HEK293 (cell line): ENCODE data around the gene CORO7.

Experiments used
- CTCF ChIA-PET: fragments of 350-600 bp; formaldehyde crosslinking; extraction: SDS; loops from one replicate; lab custom pipeline; 2021; ENCODE audit warnings: antibody characterized with exemption; lab: Yijun Ruan, JAX
- POLR2A ChIA-PET: fragments of 300-600 bp; formaldehyde crosslinking; extraction: SDS; loops from one replicate; lab custom pipeline; 2020; ENCODE audit warnings: antibody characterized with exemption, inconsistent platforms; lab: Yijun Ruan, JAX
- H3K27ac ChIP-seq: fragments of 200-500 bp; sonication (Bioruptor generic); 2 replicates; pipeline ENCODE4 v1.5.1; 2014; ENCODE audit warnings: low read depth, low read length, control low read depth, inconsistent platforms; ENCODE audit errors: extremely low read depth
- H3K36me3 ChIP-seq, 2 experiments: fragments of 200-500 bp in 1 of 2; sonication (Bioruptor generic) in 1 of 2; 1 replicate in 1 of 2; 2 replicates in 1 of 2; pipeline ENCODE4 v1.5.1; 2014 to 2017; ENCODE audit warnings: inconsistent platforms in 2 of 2, low read length in 2 of 2; ENCODE audit not compliant: control insufficient read depth in 2 of 2, insufficient read depth in 1 of 2
- H3K4me1 ChIP-seq: fragments of 200-500 bp; sonication (Bioruptor generic); 2 replicates; pipeline ENCODE4 v1.5.1; 2014; ENCODE audit warnings: mild to moderate bottlenecking, low read length, inconsistent platforms; ENCODE audit not compliant: control insufficient read depth, insufficient read depth
- H3K4me3 ChIP-seq: 2 replicates; pipeline ENCODE4 v1.5.1; 2011; ENCODE audit warnings: low read depth, mild to moderate bottlenecking, control low read depth, low read length, moderate library complexity
- H3K9me3 ChIP-seq: fragments of 200-500 bp; sonication (Bioruptor generic); 2 replicates; pipeline ENCODE4 v1.5.1; 2014; ENCODE audit warnings: low read depth, low read length, inconsistent platforms; ENCODE audit not compliant: control insufficient read depth, insufficient read depth
- KLF1 ChIP-seq: fragments of 450-650 bp; formaldehyde crosslinking; IDR thresholded peaks from 2 replicates; pipeline ENCODE4 v1.5.1; 2016; ENCODE audit warnings: missing biosample characterization, missing genetic modification characterization
- KLF8 ChIP-seq: fragments of 450-650 bp; formaldehyde crosslinking; IDR thresholded peaks from 2 replicates; pipeline ENCODE4 v1.5.1; 2016; ENCODE audit warnings: missing biosample characterization, missing genetic modification characterization
- MEIS1 ChIP-seq: sonication (generic); formaldehyde crosslinking; IDR thresholded peaks from 2 replicates; pipeline ENCODE4 v1.8.1; 2022; ENCODE audit warnings: missing genetic modification reagents, mild to moderate bottlenecking, borderline replicate concordance
- WT1 ChIP-seq: fragments of 450-650 bp; formaldehyde crosslinking; IDR thresholded peaks from 2 replicates; pipeline ENCODE4 v1.5.1; 2016; ENCODE audit warnings: missing biosample characterization, missing genetic modification characterization
- ZBTB49 ChIP-seq: fragments of 450-650 bp; formaldehyde crosslinking; IDR thresholded peaks from 2 replicates; pipeline ENCODE4 v1.5.1; 2016; ENCODE audit warnings: missing biosample characterization, missing genetic modification characterization, low read depth
- ZBTB6 ChIP-seq: fragments of 450-650 bp; formaldehyde crosslinking; IDR thresholded peaks from 2 replicates; pipeline ENCODE4 v1.5.1; 2017; ENCODE audit warnings: missing biosample characterization, missing genetic modification characterization
- ZBTB8A ChIP-seq: fragments of 450-650 bp; formaldehyde crosslinking; IDR thresholded peaks from 2 replicates; pipeline ENCODE4 v1.5.1; 2016; ENCODE audit warnings: missing biosample characterization, missing genetic modification characterization
- ZNF155 ChIP-seq: fragments of 450-650 bp; formaldehyde crosslinking; IDR thresholded peaks from 2 replicates; pipeline ENCODE4 v1.5.1; 2016; ENCODE audit warnings: missing biosample characterization, missing genetic modification characterization
- ZNF184 ChIP-seq: fragments of 450-650 bp; IDR thresholded peaks from 2 replicates; pipeline ENCODE4 v1.5.1; 2018; ENCODE audit warnings: missing biosample characterization, mild to moderate bottlenecking, missing genetic modification characterization
- ZNF404 ChIP-seq: fragments of 450-650 bp; formaldehyde crosslinking; IDR thresholded peaks from 2 replicates; pipeline ENCODE4 v1.5.1; 2017; ENCODE audit warnings: missing biosample characterization, missing genetic modification characterization
- ZNF529 ChIP-seq: fragments of 450-650 bp; formaldehyde crosslinking; IDR thresholded peaks from 2 replicates; pipeline ENCODE4 v1.5.1; 2017; ENCODE audit warnings: missing genetic modification characterization, missing biosample characterization; ENCODE audit not compliant: insufficient replicate concordance
- ZNF664 ChIP-seq: fragments of 450-650 bp; formaldehyde crosslinking; IDR thresholded peaks from 2 replicates; pipeline ENCODE4 v1.5.1; 2016; ENCODE audit warnings: missing biosample characterization, missing genetic modification characterization
- ZNF76 ChIP-seq: fragments of 450-650 bp; formaldehyde crosslinking; IDR thresholded peaks from 2 replicates; pipeline ENCODE4; 2016; ENCODE audit warnings: low read depth, missing biosample characterization, missing genetic modification characterization, borderline replicate concordance
- ZNF776 ChIP-seq: fragments of 450-650 bp; formaldehyde crosslinking; IDR thresholded peaks from 2 replicates; pipeline ENCODE4 v1.5.0; 2017; ENCODE audit warnings: missing biosample characterization, missing genetic modification characterization, borderline replicate concordance
- ZSCAN4 ChIP-seq: fragments of 450-650 bp; formaldehyde crosslinking; IDR thresholded peaks from 2 replicates; pipeline ENCODE4 v1.5.1; 2017; ENCODE audit warnings: missing biosample characterization, missing genetic modification characterization
- TF ChIP-seq, protein P1 (sequence below): fragments of 450-650 bp; formaldehyde crosslinking; IDR thresholded peaks from 2 replicates; pipeline ENCODE4 v1.5.1; 2016; ENCODE audit warnings: missing biosample characterization, missing genetic modification characterization
- TF ChIP-seq, protein P2 (sequence below): fragments of 450-650 bp; formaldehyde crosslinking; IDR thresholded peaks from 2 replicates; pipeline ENCODE4 v1.5.1; 2016; ENCODE audit warnings: missing biosample characterization, missing genetic modification characterization
- TF ChIP-seq, protein P3 (sequence below): fragments of 450-650 bp; formaldehyde crosslinking; IDR thresholded peaks from 2 replicates; pipeline ENCODE4 v1.5.1; 2016; ENCODE audit warnings: missing biosample characterization, missing genetic modification characterization, borderline replicate concordance
- TF ChIP-seq, protein P4 (sequence below): IDR thresholded peaks from 2 replicates; pipeline ENCODE4 v1.6.1; 2011; ENCODE audit warnings: mild to moderate bottlenecking, low read depth, low read length, borderline replicate concordance

Gene CORO7

GRCh38 chr16:4386951-4387565 is 29.3 kb downstream of the CORO7 start (continued):
- TF ChIP-seq ZBTB49 (tag by site-specific recombination): no peak
- no peak for TF ChIP-seq ZNF404 (tag by site-specific recombination)

DNA sequence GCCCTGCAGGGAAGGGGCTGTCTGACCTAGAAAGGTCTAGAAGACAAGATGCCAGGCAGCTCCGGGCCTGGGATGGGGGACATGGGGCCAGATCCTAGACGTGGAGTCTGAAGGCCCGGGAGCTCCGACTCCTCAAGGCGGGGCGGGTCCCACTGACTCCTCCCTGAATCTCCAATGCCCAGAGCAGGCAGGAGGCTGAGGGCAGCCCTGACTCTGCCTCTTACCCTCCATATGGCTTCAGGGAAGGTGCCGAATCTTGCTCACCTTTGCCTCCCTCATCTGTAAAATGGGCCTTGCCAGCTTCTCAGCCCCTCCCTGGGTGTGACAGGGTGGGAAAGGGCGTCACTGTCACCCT is 30.0 kb downstream of the CORO7 start:
- ChIA-PET POLR2A (no interaction called here), CTCF (interaction anchor here (0.8 to 2.3 kb wide), 3 partner anchors 9 to 18 kb away, joined by 3 to 6 read pairs (median 5); no protein-coding TSS in a partner anchor)
- peaks cover 0 to 55% of the 10 kb centered on the region in 2 experiments; a peak in 1 of 3 replicates for H3K36me3 ChIP-seq
- no peak overlapping the region for H3K4me3 ChIP-seq
- H3K27ac ChIP-seq: no peak overlapping the region
- H3K9me3 ChIP-seq: no peaks in the 10 kb centered on the region
- H3K4me1 ChIP-seq: no peaks in the 10 kb centered on the region
- TF ChIP-seq ZNF529 (tag by site-specific recombination) (no peak), ZSCAN4 (tag by site-specific recombination) (no peak), MEIS1 (CRISPR knock-in tag) (no peak), WT1 (no peak), ZBTB6 (no peak), ZNF664 (tag by site-specific recombination) (no peak), ZNF76 (tag by site-specific recombination) (no peak), ZNF404 (tag by site-specific recombination) (no peak), KLF1 (tag by site-specific recombination) (peak; percentile 100), ZBTB8A (tag by site-specific recombination) (no peak), ZNF776 (tag by site-specific recombination) (no peak), ZNF184 (tag by site-specific recombination) (no peak), KLF8 (tag by site-specific recombination) (0 out of 2 replicates have a peak, but pooled peaks have one; percentile 35), ZNF155 (tag by site-specific recombination) (no peak)
- TF ChIP-seq, protein P1, sequence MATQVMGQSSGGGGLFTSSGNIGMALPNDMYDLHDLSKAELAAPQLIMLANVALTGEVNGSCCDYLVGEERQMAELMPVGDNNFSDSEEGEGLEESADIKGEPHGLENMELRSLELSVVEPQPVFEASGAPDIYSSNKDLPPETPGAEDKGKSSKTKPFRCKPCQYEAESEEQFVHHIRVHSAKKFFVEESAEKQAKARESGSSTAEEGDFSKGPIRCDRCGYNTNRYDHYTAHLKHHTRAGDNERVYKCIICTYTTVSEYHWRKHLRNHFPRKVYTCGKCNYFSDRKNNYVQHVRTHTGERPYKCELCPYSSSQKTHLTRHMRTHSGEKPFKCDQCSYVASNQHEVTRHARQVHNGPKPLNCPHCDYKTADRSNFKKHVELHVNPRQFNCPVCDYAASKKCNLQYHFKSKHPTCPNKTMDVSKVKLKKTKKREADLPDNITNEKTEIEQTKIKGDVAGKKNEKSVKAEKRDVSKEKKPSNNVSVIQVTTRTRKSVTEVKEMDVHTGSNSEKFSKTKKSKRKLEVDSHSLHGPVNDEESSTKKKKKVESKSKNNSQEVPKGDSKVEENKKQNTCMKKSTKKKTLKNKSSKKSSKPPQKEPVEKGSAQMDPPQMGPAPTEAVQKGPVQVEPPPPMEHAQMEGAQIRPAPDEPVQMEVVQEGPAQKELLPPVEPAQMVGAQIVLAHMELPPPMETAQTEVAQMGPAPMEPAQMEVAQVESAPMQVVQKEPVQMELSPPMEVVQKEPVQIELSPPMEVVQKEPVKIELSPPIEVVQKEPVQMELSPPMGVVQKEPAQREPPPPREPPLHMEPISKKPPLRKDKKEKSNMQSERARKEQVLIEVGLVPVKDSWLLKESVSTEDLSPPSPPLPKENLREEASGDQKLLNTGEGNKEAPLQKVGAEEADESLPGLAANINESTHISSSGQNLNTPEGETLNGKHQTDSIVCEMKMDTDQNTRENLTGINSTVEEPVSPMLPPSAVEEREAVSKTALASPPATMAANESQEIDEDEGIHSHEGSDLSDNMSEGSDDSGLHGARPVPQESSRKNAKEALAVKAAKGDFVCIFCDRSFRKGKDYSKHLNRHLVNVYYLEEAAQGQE (tag by site-specific recombination): no peak
- TF ChIP-seq, protein P2, sequence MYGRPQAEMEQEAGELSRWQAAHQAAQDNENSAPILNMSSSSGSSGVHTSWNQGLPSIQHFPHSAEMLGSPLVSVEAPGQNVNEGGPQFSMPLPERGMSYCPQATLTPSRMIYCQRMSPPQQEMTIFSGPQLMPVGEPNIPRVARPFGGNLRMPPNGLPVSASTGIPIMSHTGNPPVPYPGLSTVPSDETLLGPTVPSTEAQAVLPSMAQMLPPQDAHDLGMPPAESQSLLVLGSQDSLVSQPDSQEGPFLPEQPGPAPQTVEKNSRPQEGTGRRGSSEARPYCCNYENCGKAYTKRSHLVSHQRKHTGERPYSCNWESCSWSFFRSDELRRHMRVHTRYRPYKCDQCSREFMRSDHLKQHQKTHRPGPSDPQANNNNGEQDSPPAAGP: peak; percentile 72
- TF ChIP-seq, protein P3, sequence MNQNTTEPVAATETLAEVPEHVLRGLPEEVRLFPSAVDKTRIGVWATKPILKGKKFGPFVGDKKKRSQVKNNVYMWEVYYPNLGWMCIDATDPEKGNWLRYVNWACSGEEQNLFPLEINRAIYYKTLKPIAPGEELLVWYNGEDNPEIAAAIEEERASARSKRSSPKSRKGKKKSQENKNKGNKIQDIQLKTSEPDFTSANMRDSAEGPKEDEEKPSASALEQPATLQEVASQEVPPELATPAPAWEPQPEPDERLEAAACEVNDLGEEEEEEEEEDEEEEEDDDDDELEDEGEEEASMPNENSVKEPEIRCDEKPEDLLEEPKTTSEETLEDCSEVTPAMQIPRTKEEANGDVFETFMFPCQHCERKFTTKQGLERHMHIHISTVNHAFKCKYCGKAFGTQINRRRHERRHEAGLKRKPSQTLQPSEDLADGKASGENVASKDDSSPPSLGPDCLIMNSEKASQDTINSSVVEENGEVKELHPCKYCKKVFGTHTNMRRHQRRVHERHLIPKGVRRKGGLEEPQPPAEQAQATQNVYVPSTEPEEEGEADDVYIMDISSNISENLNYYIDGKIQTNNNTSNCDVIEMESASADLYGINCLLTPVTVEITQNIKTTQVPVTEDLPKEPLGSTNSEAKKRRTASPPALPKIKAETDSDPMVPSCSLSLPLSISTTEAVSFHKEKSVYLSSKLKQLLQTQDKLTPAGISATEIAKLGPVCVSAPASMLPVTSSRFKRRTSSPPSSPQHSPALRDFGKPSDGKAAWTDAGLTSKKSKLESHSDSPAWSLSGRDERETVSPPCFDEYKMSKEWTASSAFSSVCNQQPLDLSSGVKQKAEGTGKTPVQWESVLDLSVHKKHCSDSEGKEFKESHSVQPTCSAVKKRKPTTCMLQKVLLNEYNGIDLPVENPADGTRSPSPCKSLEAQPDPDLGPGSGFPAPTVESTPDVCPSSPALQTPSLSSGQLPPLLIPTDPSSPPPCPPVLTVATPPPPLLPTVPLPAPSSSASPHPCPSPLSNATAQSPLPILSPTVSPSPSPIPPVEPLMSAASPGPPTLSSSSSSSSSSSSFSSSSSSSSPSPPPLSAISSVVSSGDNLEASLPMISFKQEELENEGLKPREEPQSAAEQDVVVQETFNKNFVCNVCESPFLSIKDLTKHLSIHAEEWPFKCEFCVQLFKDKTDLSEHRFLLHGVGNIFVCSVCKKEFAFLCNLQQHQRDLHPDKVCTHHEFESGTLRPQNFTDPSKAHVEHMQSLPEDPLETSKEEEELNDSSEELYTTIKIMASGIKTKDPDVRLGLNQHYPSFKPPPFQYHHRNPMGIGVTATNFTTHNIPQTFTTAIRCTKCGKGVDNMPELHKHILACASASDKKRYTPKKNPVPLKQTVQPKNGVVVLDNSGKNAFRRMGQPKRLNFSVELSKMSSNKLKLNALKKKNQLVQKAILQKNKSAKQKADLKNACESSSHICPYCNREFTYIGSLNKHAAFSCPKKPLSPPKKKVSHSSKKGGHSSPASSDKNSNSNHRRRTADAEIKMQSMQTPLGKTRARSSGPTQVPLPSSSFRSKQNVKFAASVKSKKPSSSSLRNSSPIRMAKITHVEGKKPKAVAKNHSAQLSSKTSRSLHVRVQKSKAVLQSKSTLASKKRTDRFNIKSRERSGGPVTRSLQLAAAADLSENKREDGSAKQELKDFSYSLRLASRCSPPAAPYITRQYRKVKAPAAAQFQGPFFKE (tag by site-specific recombination): no peak
- TF ChIP-seq, protein P4, sequence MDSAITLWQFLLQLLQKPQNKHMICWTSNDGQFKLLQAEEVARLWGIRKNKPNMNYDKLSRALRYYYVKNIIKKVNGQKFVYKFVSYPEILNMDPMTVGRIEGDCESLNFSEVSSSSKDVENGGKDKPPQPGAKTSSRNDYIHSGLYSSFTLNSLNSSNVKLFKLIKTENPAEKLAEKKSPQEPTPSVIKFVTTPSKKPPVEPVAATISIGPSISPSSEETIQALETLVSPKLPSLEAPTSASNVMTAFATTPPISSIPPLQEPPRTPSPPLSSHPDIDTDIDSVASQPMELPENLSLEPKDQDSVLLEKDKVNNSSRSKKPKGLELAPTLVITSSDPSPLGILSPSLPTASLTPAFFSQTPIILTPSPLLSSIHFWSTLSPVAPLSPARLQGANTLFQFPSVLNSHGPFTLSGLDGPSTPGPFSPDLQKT: no peak
